ENCODE measurements around the gene CSH2.

The CSH2 gene

DNA sequence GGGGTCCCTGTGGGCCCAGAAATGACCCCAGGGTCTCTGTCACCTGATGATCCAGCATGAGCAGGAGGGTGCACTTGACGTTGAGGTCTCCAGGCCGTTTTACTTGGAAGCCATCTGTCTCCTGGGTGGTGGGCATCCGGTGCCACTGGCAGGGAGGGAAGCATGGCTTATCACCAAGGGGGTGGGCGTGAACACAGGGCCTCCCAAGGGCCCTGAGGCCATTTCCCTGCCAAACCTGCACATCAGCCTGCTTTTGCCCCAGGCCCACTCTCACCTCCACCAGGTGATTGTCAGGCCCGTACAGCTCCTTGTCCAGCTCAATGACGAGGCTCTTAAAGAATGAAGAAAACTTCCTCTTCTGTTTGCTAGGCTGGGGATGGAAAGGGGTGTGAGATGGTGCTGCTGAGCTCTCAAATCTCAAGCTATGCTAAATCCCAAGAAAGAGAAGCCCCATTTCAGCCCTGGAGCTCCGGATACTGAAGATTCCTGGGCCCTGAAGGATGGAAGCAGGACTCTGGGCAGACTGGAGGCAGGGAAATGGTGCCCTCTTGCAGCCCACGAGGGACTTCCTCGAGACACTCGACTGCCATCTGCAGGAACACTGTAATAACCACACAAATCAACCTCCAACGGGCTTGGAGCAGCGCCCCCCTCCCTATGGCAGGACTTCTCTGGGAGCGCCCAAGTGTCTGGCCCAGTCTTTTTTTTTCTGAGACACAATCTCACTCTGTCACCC is 38.9 kb downstream of the CSH2 start:
- peak; percentile 85 for DNase-seq (ENCODE audit: low spot score)

DNA sequence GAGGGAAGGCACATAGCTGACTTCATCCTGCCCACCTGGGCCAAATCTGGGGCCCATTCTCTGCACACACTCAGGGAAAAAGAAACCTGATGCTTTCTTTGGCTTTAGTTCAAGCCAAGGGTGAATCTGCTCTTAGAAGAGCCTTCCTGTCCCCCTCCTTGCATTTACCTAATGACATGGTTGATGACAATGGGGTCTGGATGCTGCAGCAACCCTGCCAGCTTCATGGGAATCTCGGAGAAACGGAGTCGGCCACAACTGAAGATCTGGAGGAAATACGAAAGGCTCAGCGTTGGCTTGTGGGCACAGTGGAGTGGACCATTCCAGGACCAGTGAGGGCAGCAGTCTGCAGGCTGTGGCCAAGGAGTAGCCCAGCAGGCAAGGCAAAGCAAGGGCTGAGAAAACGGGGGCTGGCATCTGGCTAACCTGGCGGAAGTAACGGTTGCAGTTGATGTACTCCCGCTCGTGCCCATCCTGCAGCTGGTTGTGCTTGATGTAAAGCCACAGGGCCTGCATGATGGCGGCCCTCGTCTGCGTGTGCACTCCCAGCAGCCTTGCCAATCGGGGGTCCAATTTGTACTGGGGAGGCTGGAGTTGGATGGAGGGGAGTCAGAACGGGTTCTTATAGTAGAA is 39.6 kb downstream of the CSH2 start:
- no peak for DNase-seq (ENCODE audit: low spot score)

DNA sequence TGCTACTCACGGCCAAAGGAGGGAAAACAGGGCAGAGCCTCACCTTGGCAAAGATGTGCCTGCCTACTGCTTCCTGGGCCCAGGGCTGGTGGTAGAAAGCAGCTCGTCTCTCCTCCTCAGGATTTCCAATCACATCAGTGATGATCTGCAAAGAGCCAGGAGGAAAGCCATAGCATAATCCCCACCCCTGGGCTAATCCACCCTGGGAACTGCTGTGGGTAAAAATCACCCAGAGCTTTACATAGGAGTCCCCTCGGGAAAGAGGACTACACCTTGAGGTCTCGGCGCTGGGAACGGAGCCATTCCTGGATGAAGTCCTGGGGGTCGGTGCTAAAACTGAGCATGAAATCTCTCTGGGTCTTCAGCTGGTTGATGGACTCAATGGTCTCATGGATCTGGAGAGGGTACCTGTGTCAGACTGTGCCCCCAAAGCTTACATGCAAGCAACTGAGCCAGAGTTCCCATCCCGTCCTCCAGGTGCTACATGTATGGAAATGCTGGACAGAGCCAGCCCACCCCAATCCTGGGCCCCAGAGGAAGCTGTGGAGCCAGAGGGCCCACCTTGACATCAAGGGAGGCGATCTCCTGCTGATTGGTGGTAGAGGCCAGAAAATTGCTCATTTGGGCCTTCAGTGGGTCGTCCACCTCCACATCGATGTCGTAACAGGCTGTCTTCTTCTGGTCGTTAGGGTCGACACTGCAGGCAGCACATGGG is 40.3 kb downstream of the CSH2 start:
- no peak for DNase-seq (ENCODE audit: low spot score)

DNA sequence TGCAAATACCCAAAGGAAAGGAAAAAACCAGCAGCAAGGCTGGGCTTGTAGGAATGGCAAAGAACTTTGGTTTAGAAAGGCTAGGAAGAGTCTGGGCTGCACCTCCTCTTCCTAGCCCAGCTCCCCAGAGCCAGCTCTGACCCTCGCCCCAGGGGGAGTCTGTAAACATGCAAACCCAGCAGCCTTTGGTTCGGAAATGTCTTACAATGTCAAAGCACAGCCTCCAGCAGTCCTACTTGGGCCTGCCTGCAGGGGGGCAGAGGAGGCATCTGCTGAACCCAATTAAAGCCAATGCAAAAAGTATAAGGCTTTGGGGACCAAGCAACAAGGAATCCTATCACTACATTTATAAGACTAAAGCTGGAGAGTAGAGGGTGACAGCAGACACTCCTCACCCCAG is 41.0 kb downstream of the CSH2 start:
- no peak for DNase-seq (ENCODE audit: low spot score)

DNA sequence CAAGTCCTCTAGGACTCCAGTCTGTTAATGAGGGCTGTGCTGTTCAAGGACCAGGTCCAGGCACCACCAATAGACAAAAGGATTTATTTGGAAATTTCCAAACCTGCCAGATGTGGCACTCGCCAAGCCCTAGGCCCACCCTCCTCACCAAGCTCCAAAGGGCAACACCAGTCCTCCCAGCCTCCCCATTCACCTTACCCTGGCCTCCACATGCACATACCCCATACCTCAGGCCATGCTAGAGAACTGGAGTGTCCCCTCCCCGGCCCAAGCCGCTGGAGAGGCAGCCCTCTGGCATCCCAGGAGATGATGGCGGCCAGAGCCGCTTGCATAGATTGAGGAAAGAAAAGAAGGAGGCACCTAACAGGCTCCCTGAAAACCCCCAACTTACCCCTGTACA is 41.5 kb downstream of the CSH2 start:
- no peak for DNase-seq (ENCODE audit: low spot score)

DNA sequence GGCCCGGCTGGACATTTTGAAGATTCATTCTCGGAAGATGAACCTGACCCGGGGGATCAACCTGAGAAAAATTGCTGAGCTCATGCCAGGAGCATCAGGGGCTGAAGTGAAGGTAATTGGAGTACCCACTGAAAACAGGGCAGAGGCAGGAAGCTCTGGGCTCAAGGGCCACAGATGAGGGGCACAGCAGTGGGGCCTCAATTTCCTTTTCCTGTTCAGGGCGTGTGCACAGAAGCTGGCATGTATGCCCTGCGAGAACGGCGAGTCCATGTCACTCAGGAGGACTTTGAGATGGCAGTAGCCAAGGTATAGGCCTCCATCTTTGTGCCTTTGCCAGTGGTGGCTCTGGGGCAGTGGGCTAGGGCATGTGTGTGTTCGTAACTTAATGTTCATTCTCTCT is 42.0 kb downstream of the CSH2 start:
- DNase-seq (ENCODE audit: low spot score): no peak

DNA sequence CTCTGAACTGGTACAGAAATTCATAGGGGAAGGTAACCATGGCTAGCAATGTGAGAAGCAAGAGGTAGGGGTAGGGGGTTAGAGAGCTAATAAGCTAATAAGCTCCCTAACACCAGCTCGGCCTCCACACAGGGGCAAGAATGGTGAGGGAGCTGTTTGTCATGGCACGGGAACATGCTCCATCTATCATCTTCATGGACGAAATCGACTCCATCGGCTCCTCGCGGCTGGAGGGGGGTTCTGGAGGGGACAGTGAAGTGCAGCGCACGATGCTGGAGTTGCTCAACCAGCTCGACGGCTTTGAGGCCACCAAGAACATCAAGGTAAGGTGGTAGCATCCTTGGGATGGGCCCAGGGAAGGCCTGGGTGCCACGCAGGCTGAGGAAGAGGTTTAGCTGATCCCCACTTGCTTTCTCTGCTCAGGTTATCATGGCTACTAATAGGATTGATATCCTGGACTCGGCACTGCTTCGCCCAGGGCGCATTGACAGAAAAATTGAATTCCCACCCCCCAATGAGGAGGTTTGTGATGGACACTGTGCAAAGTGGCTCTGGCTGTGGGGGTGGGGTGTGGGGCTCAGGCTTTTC is 42.5 kb downstream of the CSH2 start:
- no peak for DNase-seq (ENCODE audit: low spot score)

DNA sequence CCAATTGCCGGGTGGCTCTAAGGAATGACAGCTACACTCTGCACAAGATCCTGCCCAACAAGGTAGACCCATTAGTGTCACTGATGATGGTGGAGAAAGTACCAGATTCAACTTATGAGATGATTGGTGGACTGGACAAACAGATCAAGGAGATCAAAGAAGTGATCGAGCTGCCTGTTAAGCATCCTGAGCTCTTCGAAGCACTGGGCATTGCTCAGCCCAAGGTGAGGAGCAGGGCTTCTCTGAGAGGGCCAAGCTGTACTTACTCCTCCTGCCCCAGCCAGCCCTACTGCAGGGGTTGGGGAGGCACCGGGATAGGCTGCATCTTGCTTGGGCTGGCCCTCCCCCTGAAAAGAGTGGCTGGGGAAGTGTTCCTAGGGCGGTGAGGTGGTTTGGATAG is 43.2 kb downstream of the CSH2 start:
- no peak for DNase-seq (ENCODE audit: low spot score)

DNA sequence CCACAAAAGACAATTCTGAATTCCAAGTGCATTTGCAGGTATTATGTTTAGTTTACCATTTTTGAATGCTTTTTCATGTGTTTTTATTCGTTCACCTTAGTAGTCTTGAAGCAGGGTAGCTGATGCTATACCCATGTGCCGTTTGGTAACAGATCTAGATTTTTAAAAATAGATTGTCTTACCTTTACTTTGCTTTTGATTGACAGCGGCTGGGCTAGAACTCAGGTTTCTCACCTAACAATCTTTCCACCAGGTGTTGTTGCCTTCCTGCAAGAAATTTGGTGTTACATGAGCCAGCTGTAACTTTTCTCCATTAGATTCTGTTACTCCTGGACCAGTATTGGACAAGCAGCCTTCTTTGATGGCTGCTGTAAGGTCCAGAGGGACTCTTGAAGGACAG is 44.5 kb downstream of the CSH2 start:
- no peak for DNase-seq (ENCODE audit: low spot score)

DNA sequence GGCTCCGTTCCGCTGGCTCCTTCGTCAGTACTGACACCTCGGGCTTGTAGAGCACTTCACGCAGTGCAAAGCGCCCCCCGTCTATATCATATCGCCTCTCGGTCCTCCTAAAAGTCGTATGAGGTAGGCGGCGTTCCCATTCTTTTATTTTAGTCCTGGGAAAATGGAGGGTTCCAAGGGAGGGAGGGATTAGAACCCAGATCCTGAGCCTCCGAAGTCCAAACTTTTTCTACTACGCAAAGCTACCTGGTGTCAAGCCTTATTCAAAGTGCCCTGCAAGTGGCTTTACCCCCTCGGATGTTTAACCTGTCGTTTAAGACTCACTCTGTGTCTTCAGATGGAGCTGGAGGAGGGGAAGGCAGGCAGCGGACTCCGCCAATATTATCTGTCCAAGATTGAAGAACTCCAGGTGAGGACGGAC is 45.7 kb downstream of the CSH2 start:
- no peak for DNase-seq (ENCODE audit: low spot score)

DNA sequence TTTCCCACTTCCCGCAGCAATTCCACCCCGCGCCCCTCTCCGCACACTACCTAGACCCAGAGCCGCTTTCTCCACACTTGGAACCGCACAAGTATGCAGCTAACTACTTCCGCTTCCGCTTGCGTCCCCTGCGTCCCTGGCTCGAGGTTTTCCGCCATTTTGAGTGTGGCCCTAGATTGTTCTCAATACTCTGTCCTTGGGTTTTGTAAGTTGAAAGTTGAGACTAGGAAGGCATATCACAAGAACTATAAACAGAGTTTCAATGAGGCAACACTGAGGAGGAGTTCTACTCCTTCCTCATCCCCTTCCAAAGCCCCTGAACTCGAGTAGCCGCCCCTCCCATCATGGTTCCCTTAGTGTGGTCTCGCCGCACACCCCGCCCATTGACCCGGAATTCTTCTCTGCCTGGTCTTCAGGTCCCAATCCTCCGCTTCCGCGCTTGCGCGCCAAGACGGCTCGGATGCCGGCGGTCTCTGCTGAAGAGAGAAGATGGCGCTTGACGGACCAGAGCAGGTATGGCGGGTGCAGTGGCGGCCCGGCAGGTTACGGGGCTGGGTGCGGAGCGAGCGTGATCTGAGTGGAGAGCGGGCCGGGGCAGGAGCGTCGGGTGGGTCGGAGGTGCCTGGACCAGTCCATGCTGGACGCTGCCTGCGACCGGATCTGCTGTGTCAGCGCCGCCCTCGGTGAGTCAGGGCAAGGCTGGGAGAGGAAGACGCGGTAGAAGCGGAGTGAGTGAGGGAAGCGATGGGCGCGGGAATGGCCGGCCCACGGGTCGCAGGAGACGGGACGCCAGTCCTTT is 46.3 kb downstream of the CSH2 start, which contains the start of the genes FTSJ3 and PSMC5:
Gene FTSJ3 (minus strand): TSS at position 662 of the 799 bp plus-strand sequence. CDS start 761 bp downstream, outside the sequence.
Gene PSMC5 (plus strand): TSS at position 430 of the 799 bp plus-strand sequence. CDS start 60 bp downstream, at position 490.
- DNase-seq (ENCODE audit: low spot score): peak; percentile 91

DNA sequence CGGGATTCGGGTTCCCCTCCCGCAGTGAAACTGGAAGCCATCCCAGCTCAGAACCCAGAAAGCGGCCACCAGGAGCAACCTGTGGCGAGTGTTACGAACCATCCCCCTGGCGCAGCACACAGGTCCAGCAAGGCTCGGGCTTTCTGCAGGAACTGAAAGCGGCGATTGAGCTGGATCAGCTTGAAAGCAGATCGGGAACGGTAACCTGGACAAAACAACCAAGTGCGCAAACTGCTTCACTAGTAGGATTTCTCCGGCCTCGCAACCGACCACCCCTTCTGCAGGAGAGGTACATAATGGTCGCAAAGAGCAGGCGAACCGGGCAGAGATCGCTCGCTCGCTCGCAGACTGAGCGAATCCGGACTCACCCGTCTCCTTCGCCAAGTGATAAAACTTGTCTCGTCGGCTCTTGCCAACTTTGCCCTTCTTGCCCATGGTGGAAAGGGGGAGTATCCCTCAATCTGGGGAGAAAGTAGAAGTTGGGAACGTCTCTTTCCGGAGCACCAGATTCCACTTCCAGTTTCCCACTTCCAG is 46.9 kb downstream of the CSH2 start:
- no peak for DNase-seq (ENCODE audit: low spot score)

DNA sequence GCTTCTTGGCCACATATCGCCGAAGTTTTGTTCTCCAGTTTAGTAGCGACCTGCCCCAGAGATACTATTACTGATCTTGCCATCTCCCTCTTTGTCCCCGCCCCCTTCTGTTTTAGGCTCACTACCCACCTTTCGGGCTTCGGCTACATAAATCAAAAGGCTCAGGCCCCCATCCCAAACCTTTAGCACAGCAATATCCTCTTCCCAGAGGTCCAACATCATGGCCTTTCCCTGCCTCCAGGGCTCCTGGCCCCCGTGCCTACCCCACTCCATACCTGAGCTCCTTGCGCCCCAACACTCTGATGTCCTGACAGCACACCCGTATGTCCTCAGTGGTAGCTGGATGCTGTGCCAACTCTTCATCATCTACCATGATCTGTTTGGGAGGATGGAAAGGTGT is 49.1 kb downstream of the CSH2 start:
- no peak for DNase-seq (ENCODE audit: low spot score)

DNA sequence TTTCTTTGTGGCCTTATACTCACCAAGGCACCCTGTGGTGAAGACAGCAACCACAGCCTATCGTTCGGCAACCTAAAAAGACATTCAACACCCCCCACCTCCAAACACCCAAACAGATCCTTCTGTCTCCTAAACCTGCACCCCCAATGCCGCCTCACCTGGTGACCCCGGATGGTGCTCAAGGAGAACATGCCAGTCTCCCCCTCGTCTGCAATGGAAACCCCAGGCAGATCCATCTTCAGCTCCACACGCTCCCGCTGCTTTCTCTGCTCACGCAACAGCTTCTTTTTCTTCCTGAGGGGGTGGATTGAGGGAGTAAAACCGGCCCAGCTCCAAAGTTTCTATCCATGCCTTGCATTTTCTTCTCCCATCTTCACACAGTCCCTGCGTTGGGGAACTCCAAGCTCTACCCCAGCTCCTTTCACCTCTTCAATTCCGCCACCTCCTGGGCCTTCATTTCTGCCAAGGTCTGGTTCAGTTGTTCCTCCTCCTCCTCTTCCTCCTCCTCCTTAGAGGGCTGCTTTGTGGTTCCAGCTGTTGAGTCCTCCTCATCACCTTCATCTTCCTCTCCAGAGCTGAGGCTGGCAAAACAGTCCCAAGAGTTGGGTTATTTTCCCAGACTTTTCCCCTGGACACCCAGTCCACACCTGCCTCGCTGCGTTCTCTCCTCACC is 49.7 kb downstream of the CSH2 start:
- DNase-seq (ENCODE audit: low spot score): no peak

DNA sequence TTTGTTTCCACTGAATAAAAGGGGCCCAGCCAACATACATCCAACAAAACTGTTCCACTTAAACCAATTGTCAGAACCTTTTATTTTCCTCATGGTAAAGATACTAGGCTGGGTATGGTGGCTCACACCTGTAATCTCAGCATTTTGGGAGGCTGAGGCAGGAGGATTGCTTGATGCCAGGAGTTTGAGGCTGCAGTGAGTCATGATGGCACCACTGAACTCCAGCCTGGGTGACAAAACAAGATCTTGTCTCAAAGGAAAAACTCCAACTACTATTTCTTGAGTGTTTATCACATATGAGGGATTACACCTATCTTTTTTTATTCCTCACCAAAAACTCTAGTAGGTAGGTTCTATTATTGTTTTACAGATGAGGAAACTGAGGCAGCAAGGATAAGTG is 50.9 kb downstream of the CSH2 start:
- DNase-seq (ENCODE audit: low spot score): no peak

Data from kidney capillary endothelial cell (primary cell).